Activated CD8-positive, alpha-beta T cell treated with anti-CD3 and anti-CD28 coated beads for 36 hours (primary cell): ENCODE results near the gene AJAP1. TPM values are rescaled to one million over a fixed set of nuclear protein-coding genes. Genes with fewer than 3 reads are reported as not detected.

Experiments used
- ATAC-seq: fragments of 200-7000 bp; cut with Tn5 transposase; one replicate; pipeline ENCODE4 v1.10.0; 2021; ENCODE audit warnings: mild to moderate bottlenecking, moderate library complexity
- CTCF ChIA-PET: fragments of 350-600 bp; sonication (Branson Sonifier 250); formaldehyde crosslinking; loops from one replicate; lab custom pipeline; 2021; ENCODE audit warnings: antibody characterized with exemption; lab: Charles Lee
- POLR2A ChIA-PET: fragments of 350-600 bp; sonication (Branson Sonifier 250); formaldehyde crosslinking; loops from one replicate; lab custom pipeline; 2021; ENCODE audit warnings: antibody characterized with exemption; lab: Charles Lee
- DNase-seq: peaks from one replicate; pipeline ENCODE4 v3.0.0-alpha.2; 2020
- H3K27ac Mint-ChIP-seq: one replicate; pipeline ENCODE4 v1.8.0; 2021; ENCODE audit warnings: mild to moderate bottlenecking, mixed read lengths
- H3K27me3 Mint-ChIP-seq: one replicate; pipeline ENCODE4 v1.8.0; 2021; ENCODE audit warnings: mixed read lengths
- H3K36me3 Mint-ChIP-seq: one replicate; pipeline ENCODE4 v1.8.0; 2021; ENCODE audit warnings: low read depth, mixed read lengths
- H3K4me1 Mint-ChIP-seq: one replicate; pipeline ENCODE4 v1.8.0; 2021; ENCODE audit warnings: low read depth, mixed read lengths
- H3K4me3 Mint-ChIP-seq: one replicate; pipeline ENCODE4 v1.8.0; 2021; ENCODE audit warnings: mild to moderate bottlenecking, moderate library complexity, mixed read lengths
- H3K9me3 Mint-ChIP-seq: one replicate; pipeline ENCODE4 v1.8.0; 2021; ENCODE audit warnings: mixed read lengths
- intact Hi-C: fragments of 100-400 bp; cut with micrococcal nuclease; formaldehyde crosslinking; loops from one replicate; pipeline ENCODE4 v1.10.0; 2022
- total RNA-seq, 2 experiments: library from RNA; stranded (reverse); gene quantifications; one replicate each; pipeline ENCODE4 v1.2.3, GENCODE V29; 2021
- TF ChIP-seq, protein P1 (sequence below): fragments of 200-600 bp; IDR thresholded peaks from one replicate; pipeline ENCODE4 v1.8.0; 2022; ENCODE audit warnings: antibody characterized with exemption, mild to moderate bottlenecking

AJAP1 gene
- total RNA-seq, 2 experiments from 2014 or later, result 0.65 to 0.78 TPM

DNA sequence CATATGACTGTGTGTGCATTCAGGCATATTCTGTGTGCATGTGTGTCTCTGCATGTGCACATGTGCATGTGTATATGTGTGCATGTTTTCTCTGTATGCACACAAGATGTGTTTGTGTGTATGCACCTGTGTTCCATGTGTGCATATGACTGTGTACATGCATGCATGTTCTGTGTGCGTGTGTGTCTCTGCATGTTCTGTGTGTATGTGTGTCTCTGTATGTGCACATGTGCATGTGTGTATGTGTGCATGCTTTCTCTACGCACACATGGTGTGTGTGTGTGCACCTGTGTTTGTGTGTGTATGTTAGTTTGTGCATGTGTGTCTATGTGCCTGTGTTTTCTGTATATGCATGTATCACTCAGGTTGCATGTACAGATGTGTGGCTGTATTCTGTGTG lies 42.3 kb downstream of the AJAP1 start:
- Mint-ChIP-seq H3K4me3 (no peak overlapping the region), H3K9me3 (no peaks in the 10 kb centered on the region), H3K4me1 (no peaks in the 10 kb centered on the region), H3K27me3 (no peaks in the 10 kb centered on the region), H3K36me3 (no peaks in the 10 kb centered on the region), H3K27ac (no peak overlapping the region)
- intact Hi-C loops, result no loop called here
- CTCF ChIA-PET, result no interaction called here
- DNase-seq, result no peak
- TF ChIP-seq, protein P1, sequence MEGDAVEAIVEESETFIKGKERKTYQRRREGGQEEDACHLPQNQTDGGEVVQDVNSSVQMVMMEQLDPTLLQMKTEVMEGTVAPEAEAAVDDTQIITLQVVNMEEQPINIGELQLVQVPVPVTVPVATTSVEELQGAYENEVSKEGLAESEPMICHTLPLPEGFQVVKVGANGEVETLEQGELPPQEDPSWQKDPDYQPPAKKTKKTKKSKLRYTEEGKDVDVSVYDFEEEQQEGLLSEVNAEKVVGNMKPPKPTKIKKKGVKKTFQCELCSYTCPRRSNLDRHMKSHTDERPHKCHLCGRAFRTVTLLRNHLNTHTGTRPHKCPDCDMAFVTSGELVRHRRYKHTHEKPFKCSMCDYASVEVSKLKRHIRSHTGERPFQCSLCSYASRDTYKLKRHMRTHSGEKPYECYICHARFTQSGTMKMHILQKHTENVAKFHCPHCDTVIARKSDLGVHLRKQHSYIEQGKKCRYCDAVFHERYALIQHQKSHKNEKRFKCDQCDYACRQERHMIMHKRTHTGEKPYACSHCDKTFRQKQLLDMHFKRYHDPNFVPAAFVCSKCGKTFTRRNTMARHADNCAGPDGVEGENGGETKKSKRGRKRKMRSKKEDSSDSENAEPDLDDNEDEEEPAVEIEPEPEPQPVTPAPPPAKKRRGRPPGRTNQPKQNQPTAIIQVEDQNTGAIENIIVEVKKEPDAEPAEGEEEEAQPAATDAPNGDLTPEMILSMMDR, result no peak
- POLR2A ChIA-PET, result no interaction called here
- no peak for ATAC-seq

DNA sequence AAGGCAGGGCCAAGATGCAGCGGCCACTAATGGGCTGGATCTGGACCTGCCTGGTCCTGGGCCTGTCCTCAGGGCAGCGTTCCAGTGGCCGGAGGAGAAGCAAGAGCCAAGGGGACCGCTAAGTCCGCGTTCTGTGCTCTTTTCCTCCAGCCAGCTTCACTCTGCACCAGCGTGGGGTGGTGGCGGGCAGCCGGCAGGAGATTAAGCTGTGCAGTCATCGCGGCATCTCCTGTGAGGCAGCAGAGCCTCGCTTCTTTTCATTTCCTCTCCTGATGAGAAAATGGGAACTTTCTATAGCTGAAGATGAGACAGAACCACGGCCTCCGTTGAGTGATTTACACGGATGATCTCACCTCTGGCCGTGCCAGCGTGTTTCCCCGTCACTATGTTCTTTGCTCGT lies 43.4 kb downstream of the AJAP1 start:
- TF ChIP-seq, protein P1, result no peak
- no peak overlapping the region for H3K4me3 Mint-ChIP-seq
- ChIA-PET POLR2A (no interaction called here), CTCF (no interaction called here)
- ATAC-seq (no peak), DNase-seq (no peak)
- intact Hi-C loops, result no loop called here
- no peaks in the 10 kb centered on the region for H3K9me3 Mint-ChIP-seq
- no peaks in the 10 kb centered on the region for H3K27me3 Mint-ChIP-seq
- no peaks in the 10 kb centered on the region for H3K4me1 Mint-ChIP-seq
- H3K36me3 Mint-ChIP-seq, result no peaks in the 10 kb centered on the region
- no peak overlapping the region for H3K27ac Mint-ChIP-seq

DNA sequence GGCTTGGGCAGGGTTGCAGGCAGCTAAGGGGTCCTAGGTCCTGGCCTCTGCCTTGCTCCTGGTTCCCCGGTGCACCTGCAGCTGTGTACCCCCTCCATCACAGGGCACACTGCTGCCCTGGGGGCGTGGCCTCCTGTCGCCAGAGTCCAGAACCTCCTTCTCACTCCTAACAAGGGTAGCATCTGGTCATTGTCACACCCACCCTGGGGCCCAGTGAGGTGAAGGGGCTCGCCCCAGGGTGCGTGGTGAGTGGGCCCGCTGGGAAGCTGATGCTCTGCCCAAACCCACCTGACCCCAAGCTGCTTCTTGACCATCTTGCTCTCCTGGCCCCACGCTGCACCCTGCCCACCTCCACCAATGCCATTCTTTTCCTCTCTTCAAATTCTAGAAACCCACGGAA lies 44.5 kb downstream of the AJAP1 start:
- Mint-ChIP-seq H3K27ac (no peak overlapping the region), H3K27me3 (no peaks in the 10 kb centered on the region), H3K36me3 (no peaks in the 10 kb centered on the region), H3K9me3 (no peaks in the 10 kb centered on the region), H3K4me3 (no peak overlapping the region), H3K4me1 (no peaks in the 10 kb centered on the region)
- TF ChIP-seq, protein P1, result no peak
- ChIA-PET CTCF (interaction anchor here (1.5 kb wide), 1 partner anchor 48 kb away, joined by 3 read pairs; no protein-coding TSS in a partner anchor), POLR2A (no interaction called here)
- no peak for DNase-seq
- no peak for ATAC-seq
- intact Hi-C loops, result no loop called here

DNA sequence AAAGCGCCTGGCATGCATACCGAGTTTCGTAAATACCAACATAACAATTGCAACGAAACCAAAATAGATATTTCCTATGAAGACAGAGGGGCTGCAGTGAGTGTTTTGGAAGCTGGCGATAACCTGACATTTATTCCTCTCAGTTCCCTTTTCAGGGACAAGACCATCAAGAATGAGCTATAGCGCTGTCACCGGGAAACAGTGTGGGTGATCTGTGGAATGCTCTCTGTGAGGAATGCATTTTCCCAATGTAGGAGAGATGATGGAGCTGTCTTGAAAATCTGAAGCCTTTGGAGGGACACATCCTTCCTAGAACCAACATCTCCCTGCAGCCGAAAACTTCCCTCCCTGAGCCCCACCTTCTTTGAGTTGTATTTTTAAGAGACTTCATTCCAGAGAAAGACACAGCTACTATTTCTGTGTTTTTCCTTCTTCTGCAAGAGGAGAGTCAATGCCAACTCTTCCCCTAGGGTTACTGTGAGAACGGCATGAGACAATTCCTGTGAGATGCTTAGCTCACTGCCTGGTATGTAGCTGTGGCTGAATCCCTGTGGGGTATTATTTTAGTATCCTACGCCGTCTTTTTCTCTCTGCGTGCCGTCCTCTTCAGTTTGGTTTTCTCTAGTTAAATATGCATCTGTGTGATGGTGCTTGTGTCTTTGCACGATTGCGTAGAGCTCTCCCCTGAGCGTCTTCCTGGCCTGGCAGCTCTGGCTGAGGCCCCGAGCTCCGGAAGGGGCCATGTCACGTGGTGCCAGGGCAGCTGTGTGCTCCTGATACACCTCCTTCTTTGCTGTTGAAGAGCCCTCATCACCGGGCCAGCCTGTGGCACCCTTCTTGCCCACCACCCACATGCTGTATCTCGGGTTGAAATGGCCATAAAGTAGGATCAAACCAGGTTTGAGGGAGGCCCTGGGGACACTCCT lies 45.2 kb downstream of the AJAP1 start:
- intact Hi-C loops, result no loop called here
- Mint-ChIP-seq H3K27ac (no peak overlapping the region), H3K36me3 (no peaks in the 10 kb centered on the region), H3K9me3 (no peaks in the 10 kb centered on the region), H3K4me1 (no peaks in the 10 kb centered on the region), H3K27me3 (no peaks in the 10 kb centered on the region), H3K4me3 (no peak overlapping the region)
- DNase-seq, result no peak
- TF ChIP-seq, protein P1, result no peak
- POLR2A ChIA-PET, result no interaction called here
- CTCF ChIA-PET, result interaction anchor here (1.5 kb wide), 1 partner anchor 49 kb away, joined by 3 read pairs; no protein-coding TSS in a partner anchor
- ATAC-seq, result no peak

DNA sequence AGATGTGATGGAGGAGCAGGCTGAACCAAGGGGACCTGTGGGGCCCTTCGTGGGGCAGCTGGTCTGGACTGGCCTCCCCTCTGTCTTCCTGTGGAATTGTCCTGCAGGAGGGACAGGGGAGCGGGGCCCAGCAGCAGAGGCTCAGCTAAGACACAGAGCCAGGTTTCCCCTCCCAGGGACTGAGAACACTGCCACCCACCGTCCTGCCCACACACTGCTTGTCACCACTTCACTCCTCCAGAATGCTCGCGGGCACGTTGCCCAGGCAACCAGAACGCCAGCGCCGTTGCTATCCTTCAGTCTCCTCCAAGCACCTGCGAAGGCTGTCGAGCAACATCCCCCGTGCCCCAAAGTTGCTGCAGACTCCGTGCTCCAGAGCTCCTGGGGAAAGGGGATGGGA lies 46.4 kb downstream of the AJAP1 start:
- Mint-ChIP-seq H3K4me1 (no peaks in the 10 kb centered on the region), H3K9me3 (no peaks in the 10 kb centered on the region)

More for the DNA sequence above, 46.4 kb downstream of the AJAP1 start:
- no peak overlapping the region for H3K27ac Mint-ChIP-seq
- intact Hi-C loops, result no loop called here
- no peaks in the 10 kb centered on the region for H3K36me3 Mint-ChIP-seq
- H3K27me3 Mint-ChIP-seq, result no peaks in the 10 kb centered on the region
- ChIA-PET POLR2A (no interaction called here), CTCF (interaction anchor here (1.5 kb wide), 1 partner anchor 50 kb away, joined by 3 read pairs; no protein-coding TSS in a partner anchor)
- TF ChIP-seq, protein P1, result no peak
- no peak overlapping the region for H3K4me3 Mint-ChIP-seq
- DNase-seq, result peak; percentile 27
- ATAC-seq, result no peak
